GM10266 (cell line): ENCODE results near the gene SRPK1.
A peak's percentile ranks its signal among the peaks of the same experiment; 100 is the strongest.

Experiments used
- DNase-seq: peaks from one replicate; pipeline ENCODE4 v3.0.0; 2012; ENCODE audit errors: extremely low spot score
- TF ChIP-seq, protein P1 (sequence below): IDR thresholded peaks from 2 replicates; pipeline ENCODE4 v1.5.1; 2012; ENCODE audit warnings: mild to moderate bottlenecking, low read depth; ENCODE audit not compliant: control insufficient read depth, insufficient read depth; ENCODE audit errors: missing control alignments

SRPK1 gene

DNA sequence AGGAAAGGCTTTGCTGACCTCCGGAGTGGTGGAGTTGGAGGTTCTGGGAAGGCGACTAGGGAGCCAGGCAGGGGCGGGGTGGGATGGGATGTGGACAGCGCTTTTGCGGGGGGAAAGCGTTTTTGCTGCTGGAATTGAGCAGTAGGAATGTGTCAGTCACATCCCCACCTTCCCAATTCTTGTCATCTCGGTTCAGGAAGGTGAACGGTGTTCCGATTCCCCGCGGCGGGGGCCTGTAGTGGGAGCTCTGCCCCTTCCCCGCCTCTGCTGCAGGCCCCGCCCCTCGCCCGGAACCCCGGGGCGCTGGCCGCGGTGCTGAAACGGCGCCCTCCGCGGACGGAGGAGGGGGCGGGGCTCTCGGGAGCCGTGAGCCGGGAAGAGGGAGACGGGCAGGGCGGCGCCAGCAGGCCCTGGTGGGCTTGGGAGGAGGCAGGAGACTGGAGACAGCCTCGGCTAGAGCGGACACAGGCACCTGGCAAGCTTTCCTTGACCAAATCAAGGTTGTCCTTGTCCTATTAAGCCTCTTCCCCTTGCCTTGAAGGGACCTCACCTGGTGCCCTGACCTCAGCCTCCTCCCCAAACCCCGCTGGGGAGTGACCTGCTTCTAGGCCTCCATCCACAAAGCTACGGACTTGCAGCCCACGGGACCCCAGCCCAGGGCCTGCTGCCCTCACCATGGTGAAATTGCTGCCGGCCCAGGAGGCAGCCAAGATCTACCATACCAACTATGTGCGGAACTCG is 115.7 kb downstream of the SRPK1 start, which contains the start of gene LHFPL5:
Gene LHFPL5 (plus strand): TSS at position 357 of the 741 bp plus-strand sequence. CDS start 319 bp downstream, at position 676.
- TF ChIP-seq, protein P1, sequence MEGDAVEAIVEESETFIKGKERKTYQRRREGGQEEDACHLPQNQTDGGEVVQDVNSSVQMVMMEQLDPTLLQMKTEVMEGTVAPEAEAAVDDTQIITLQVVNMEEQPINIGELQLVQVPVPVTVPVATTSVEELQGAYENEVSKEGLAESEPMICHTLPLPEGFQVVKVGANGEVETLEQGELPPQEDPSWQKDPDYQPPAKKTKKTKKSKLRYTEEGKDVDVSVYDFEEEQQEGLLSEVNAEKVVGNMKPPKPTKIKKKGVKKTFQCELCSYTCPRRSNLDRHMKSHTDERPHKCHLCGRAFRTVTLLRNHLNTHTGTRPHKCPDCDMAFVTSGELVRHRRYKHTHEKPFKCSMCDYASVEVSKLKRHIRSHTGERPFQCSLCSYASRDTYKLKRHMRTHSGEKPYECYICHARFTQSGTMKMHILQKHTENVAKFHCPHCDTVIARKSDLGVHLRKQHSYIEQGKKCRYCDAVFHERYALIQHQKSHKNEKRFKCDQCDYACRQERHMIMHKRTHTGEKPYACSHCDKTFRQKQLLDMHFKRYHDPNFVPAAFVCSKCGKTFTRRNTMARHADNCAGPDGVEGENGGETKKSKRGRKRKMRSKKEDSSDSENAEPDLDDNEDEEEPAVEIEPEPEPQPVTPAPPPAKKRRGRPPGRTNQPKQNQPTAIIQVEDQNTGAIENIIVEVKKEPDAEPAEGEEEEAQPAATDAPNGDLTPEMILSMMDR: no peak
- DNase-seq: peak; percentile 86

DNA sequence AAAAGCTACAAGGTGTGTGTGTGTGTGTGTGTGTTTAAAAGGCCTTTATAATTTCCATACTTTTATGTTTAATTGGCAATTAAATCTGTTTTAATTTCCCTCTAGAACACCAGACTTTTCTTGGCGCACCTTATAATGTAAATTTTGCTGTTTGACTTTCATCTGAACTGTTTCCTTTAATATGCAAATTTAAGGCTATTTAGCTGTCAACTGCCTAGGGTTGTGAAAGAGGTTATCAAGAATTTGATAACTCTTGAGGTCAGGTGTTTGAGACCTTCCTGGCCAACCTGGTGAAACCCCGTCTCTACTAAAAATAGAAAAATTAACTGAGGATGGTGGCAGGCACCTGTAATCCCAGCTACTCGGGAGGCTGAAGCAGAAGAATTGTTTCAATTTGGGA is 119.8 kb downstream of the SRPK1 start:
- TF ChIP-seq, protein P1: no peak
- DNase-seq: no peak

DNA sequence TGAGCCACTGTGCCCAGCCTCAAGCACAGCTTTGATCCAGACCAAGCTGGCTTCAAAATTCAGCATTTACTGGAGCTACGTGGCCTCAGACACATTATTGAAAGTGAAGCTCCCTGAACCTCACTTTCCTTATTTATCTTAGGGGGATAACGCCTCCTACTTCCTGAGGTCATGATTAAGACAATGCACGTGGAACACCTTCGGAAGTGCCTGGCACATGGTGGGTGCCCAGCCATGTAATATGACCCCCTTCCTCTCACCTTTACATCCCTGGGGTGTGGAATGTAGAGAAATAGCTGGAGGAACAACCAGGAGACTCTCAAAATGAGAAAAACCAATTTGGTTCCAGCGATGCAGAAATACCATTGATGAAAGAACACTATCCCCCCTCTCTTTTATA is 122.2 kb downstream of the SRPK1 start:
- DNase-seq: no peak
- TF ChIP-seq, protein P1: no peak

DNA sequence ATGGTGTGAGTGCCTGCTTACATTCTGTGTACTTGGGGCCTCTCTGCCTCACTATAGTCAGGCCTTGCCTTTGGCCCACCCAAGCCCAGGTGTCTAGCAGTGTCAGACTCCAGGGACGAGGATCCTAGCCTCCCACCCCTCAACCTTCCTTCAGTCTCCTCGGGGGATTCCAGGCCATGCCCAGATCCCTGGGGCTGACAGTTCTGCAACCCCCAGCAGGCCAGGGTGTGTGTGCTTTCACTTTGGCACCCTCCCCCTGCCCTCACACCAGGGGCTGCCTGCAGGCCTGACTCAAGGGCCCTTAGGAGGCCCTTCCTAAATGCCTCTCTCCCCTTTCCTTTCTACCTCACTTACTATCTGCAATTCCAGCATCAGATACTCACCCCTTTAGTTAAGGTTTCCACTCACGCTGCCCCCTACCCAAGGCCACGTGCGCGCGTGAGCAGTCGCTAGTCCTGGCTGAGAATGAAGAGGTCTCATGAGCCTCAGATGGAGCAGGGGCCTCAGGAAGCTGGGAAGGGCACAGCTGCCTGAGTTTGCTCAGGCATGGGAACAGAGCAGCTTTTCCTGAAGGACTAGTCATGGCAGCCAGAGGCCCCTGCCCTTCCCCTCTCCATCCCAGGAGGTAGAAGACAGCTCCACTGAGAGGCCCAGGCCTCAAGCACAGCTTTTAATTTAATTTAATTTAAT is 122.9 kb downstream of the SRPK1 start:
- DNase-seq: no peak

DNA sequence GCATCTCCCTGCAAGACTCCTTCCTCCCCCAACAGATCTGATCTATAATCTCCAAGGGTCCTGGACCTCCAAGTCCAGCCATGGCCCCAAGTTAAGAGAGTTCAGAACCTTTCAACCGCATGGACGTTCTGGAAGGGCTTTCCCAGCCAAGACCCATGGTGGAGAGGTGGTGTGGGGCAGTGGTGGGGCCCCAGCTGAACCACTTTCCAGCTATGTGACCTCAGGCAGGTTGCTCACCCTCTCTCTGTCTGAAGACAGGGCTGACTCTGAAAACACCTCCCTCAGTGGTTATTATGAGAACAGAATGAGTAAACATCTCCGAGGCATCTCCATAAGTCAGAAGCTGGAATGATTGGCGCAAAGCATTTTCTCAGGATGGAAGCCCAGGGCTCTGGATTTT is 124.7 kb downstream of the SRPK1 start:
- peak; percentile 20 for DNase-seq
- TF ChIP-seq, protein P1: no peak

More for the DNA sequence above, 122.9 kb downstream of the SRPK1 start:
- TF ChIP-seq, protein P1: no peak

DNA sequence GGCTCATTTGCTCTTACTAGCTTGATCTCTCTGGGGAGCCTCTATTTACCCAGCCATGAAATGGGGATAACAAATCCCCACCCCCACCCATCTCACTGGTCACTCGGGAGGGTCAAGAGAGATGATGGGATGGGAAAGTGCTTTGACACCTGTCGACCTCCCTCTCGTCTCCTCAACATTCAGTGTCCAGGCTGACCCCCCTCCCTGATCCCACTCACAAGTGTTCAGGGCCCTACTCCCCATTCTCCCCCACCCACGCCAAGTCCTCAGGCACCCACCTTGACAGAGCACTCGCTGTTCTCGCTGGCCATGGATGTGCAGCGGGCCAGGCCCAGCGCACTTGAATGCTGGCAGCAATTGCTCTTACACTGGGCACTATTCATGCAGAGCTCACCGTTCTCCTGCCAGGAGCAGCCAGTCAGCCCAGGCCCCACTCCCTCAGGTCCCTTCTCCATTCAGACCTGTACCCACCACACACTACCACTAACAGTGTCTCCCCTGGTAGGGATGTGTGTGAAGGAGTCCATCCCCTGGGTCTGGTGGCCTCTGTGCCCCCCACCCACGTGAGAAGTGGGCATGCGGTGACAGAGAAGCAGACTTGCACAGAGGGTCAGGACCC is 125.3 kb downstream of the SRPK1 start:
- DNase-seq: peak; percentile 24
- TF ChIP-seq, protein P1: no peak
